GM23338 (cell line): ENCODE measurements around the gene AK9. TPM values are rescaled to one million over a fixed set of nuclear protein-coding genes. Genes with fewer than 3 reads are reported as not detected.

Experiments used
- ATAC-seq: fragments of 200-7000 bp; cut with Tn5 transposase; 3 replicates; pipeline ENCODE4 v1.9.1; 2020
- DNase-seq: peaks from one replicate; pipeline ENCODE4 v3.0.0-alpha.2; 2015; ENCODE audit warnings: low spot score
- H2AFZ ChIP-seq: fragments of 200-600 bp; sonication (generic); 2 replicates; pipeline ENCODE4 v1.8.0; 2016; ENCODE audit warnings: antibody characterized with exemption, mild to moderate bottlenecking, moderate library complexity
- H3F3A ChIP-seq: fragments of 200-600 bp; sonication (generic); replicated peaks from 2 replicates; pipeline ENCODE4 v1.8.0; 2017; ENCODE audit warnings: antibody characterized with exemption, mixed run types, low read depth
- H3K27ac ChIP-seq: fragments of 200-600 bp; sonication (generic); 2 replicates; pipeline ENCODE4 v1.6.1; 2016; ENCODE audit warnings: low read depth
- H3K27me3 ChIP-seq: fragments of 200-600 bp; sonication (generic); 2 replicates; pipeline ENCODE4 v1.8.0; 2016; ENCODE audit warnings: mild to moderate bottlenecking, mixed run types, moderate library complexity; ENCODE audit not compliant: insufficient read depth
- H3K36me3 ChIP-seq: fragments of 200-600 bp; sonication (generic); 2 replicates; pipeline ENCODE4 v1.8.0; 2016; ENCODE audit warnings: mild to moderate bottlenecking; ENCODE audit not compliant: insufficient read depth
- H3K4me1 ChIP-seq: fragments of 200-600 bp; sonication (generic); 2 replicates; pipeline ENCODE4 v1.8.0; 2016; ENCODE audit warnings: mild to moderate bottlenecking, moderate library complexity; ENCODE audit not compliant: insufficient read depth
- H3K4me2 ChIP-seq: fragments of 200-600 bp; sonication (generic); 2 replicates; pipeline ENCODE4 v1.7.1; 2017; ENCODE audit warnings: mixed run types
- H3K4me3 ChIP-seq: fragments of 200-600 bp; sonication (generic); 2 replicates; pipeline ENCODE4 v1.6.1; 2016; ENCODE audit warnings: mixed run types
- H3K79me2 ChIP-seq: fragments of 200-600 bp; sonication (generic); replicated peaks from 2 replicates; pipeline ENCODE4 v1.8.0; 2017; ENCODE audit warnings: mild to moderate bottlenecking; ENCODE audit not compliant: insufficient read depth
- H3K9me2 ChIP-seq: fragments of 200-600 bp; sonication (generic); 2 replicates; pipeline ENCODE4 v1.8.0; 2017; ENCODE audit not compliant: insufficient read depth
- H4K20me1 ChIP-seq: fragments of 200-600 bp; sonication (generic); replicated peaks from 2 replicates; pipeline ENCODE4 v1.8.0; 2017; ENCODE audit warnings: mild to moderate bottlenecking; ENCODE audit not compliant: insufficient read depth
- H3K27ac Mint-ChIP-seq: 2 replicates; pipeline ENCODE4 v1.8.0; 2020; ENCODE audit warnings: inconsistent platforms, mild to moderate bottlenecking, moderate library complexity, mixed read lengths
- H3K27me3 Mint-ChIP-seq: 3 replicates; pipeline ENCODE4 v1.8.0; 2022; ENCODE audit warnings: low read depth, mild to moderate bottlenecking, moderate library complexity, mixed read lengths, inconsistent platforms; ENCODE audit not compliant: insufficient read depth, poor library complexity
- H3K36me3 Mint-ChIP-seq: 3 replicates; pipeline ENCODE4 v1.8.0; 2021; ENCODE audit warnings: low read depth, mild to moderate bottlenecking, inconsistent platforms, moderate library complexity, mixed read lengths
- H3K4me1 Mint-ChIP-seq: 3 replicates; pipeline ENCODE4 v1.8.0; 2020; ENCODE audit warnings: mild to moderate bottlenecking, inconsistent platforms, mixed read lengths
- H3K4me3 Mint-ChIP-seq: 3 replicates; pipeline ENCODE4 v1.8.0; 2021; ENCODE audit warnings: moderate library complexity, mild to moderate bottlenecking, inconsistent platforms, mixed read lengths
- H3K9me3 Mint-ChIP-seq: 3 replicates; pipeline ENCODE4 v1.8.0; 2020; ENCODE audit warnings: moderate library complexity, mild to moderate bottlenecking, inconsistent platforms, mixed read lengths
- CREB1 ChIP-seq: fragments of 250-450 bp; sonication (Bioruptor Pico); IDR thresholded peaks from 2 replicates; pipeline ENCODE4 v1.5.0; 2020; ENCODE audit warnings: low read depth, mild to moderate bottlenecking, moderate library complexity
- EZH2 ChIP-seq: fragments of 200-600 bp; sonication (generic); IDR thresholded peaks from one replicate; pipeline ENCODE4 v1.8.0; 2017; ENCODE audit warnings: antibody characterized with exemption, mild to moderate bottlenecking, low read depth; ENCODE audit not compliant: unreplicated experiment
- EZH2phosphoT487 ChIP-seq: fragments of 200-600 bp; sonication (generic); IDR thresholded peaks from one replicate; pipeline ENCODE4 v1.8.1; 2018; ENCODE audit warnings: antibody characterized with exemption; ENCODE audit not compliant: unreplicated experiment
- JUNB ChIP-seq: IDR thresholded peaks from one replicate; pipeline ENCODE4 v1.6.1; 2016; ENCODE audit warnings: antibody characterized with exemption; ENCODE audit not compliant: unreplicated experiment
- NANOG ChIP-seq: IDR thresholded peaks from 2 replicates; pipeline ENCODE4 v1.6.1; 2016; ENCODE audit warnings: antibody characterized with exemption, borderline replicate concordance
- POLR2AphosphoS5 ChIP-seq: IDR thresholded peaks from 2 replicates; pipeline ENCODE4 v1.6.1; 2016; ENCODE audit warnings: antibody characterized with exemption, low read depth
- STAT1 ChIP-seq: IDR thresholded peaks from one replicate; pipeline ENCODE4 v1.6.1; 2016; ENCODE audit warnings: antibody characterized with exemption; ENCODE audit not compliant: unreplicated experiment
- ZNF114 ChIP-seq: fragments of 250-450 bp; sonication (Bioruptor Pico); IDR thresholded peaks from 2 replicates; pipeline ENCODE4 v1.5.0; 2020; ENCODE audit warnings: mild to moderate bottlenecking, moderate library complexity
- ZNF331 ChIP-seq: fragments of 250-450 bp; sonication (Bioruptor Pico); IDR thresholded peaks from 2 replicates; pipeline ENCODE4 v1.5.0; 2020; ENCODE audit warnings: low read depth, mild to moderate bottlenecking, moderate library complexity
- polyA plus RNA-seq: library from polyadenylated mRNA; unstranded; fragments of >200 nt; fragmentation: Nextera tagmentation; extraction: Ambion mirVana; gene quantifications from 2 replicates; pipeline ENCODE4 v1.2.1, GENCODE V29; 2016
- total RNA-seq: library from RNA; depleted of rRNA; stranded (reverse); fragments of >200 nt; shearing (Covaris generic); gene quantifications from 2 replicates; pipeline ENCODE4 v1.2.3, GENCODE V29; 2014
- TF ChIP-seq, protein P1 (sequence below): fragments of 250-450 bp; sonication (Bioruptor Pico); IDR thresholded peaks from 2 replicates; pipeline ENCODE4 v1.5.0; 2020; ENCODE audit warnings: mild to moderate bottlenecking, moderate library complexity
- TF ChIP-seq, protein P2 (sequence below): IDR thresholded peaks from one replicate; pipeline ENCODE4 v1.6.1; 2018; ENCODE audit warnings: antibody characterized with exemption; ENCODE audit not compliant: unreplicated experiment
- TF ChIP-seq, protein P3 (sequence below), 2 experiments: fragments of 200-600 bp in 1 of 2; sonication (generic) in 1 of 2; conservative IDR thresholded peaks; 2 replicates each; pipeline versions ENCODE4 v1.5.1 to v1.6.1; 2016 to 2017; ENCODE audit warnings: antibody characterized with exemption in 2 of 2, low read depth in 2 of 2, mild to moderate bottlenecking in 2 of 2, moderate library complexity in 1 of 2
- TF ChIP-seq, protein P4 (sequence below): IDR thresholded peaks from 2 replicates; pipeline ENCODE4 v1.6.1; 2016; ENCODE audit warnings: antibody characterized with exemption

Gene AK9
- total and polyA plus RNA-seq, 2 experiments from 2014 or later: 2.0 to 6.4 TPM

DNA sequence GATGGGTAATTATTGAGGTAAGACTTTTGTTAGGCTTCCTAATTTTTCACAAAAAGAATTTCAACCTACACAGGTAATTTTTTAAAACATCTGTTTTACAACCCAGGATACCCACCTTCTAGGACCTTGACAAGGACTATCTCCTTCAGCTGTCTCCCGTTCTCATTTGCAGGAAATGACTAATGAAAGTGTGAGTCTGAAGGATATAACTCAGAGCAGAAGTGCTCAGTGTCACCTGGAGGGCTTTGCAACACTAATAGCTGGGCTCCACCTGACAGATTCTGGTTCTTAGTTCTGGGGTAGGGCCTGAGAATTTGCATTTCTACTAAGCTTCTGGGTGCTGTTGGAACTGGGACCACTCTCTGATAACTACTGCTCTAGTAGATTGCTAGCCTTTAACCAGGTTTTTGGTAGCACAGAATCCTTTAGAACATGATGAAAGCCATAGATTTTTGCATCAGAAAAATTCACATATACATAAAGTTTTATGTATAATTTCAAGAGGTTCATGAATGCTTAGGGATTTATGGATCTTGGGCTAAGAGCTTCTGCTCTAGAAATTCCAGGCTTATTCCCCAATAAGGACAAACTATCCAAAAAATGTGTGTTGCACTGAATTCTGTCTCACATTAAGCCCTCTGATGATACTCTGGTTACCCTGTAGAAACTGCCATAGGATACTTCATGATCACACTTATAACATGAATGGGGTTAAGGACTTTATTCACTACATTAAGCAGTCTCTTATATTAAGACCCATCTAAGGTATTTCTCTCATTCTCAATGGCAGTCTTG lies 30.3 kb downstream of the AK9 start:
- Histone ChIP-seq H3K4me3 (no peak overlapping the region), H3K4me1 (no peaks in the 10 kb centered on the region), H3F3A (no peaks in the 10 kb centered on the region), H3K4me2 (no peak overlapping the region), H4K20me1 (no peaks in the 10 kb centered on the region), H2AFZ (no peak overlapping the region), H3K27ac (no peak overlapping the region), H3K36me3 (no peaks in the 10 kb centered on the region), H3K27me3 (no peaks in the 10 kb centered on the region), H3K9me2 (peaks cover 3% of the 10 kb centered on the region; the same call in 1 of the 2 replicates), H3K79me2 (no peaks in the 10 kb centered on the region)
- no peaks in the 10 kb centered on the region for H3K9me3 Mint-ChIP-seq
- H3K36me3 Mint-ChIP-seq: no peaks in the 10 kb centered on the region
- no peak for DNase-seq
- H3K27ac Mint-ChIP-seq: no peak overlapping the region
- no peak for ATAC-seq
- no peaks in the 10 kb centered on the region for H3K27me3 Mint-ChIP-seq
- H3K4me1 Mint-ChIP-seq: no peaks in the 10 kb centered on the region
- no peak overlapping the region for H3K4me3 Mint-ChIP-seq
- no peak for TF ChIP-seq STAT1
- no peak for TF ChIP-seq POLR2AphosphoS5
- TF ChIP-seq JUNB: no peak
- TF ChIP-seq NANOG: no peak
- TF ChIP-seq, protein P1, sequence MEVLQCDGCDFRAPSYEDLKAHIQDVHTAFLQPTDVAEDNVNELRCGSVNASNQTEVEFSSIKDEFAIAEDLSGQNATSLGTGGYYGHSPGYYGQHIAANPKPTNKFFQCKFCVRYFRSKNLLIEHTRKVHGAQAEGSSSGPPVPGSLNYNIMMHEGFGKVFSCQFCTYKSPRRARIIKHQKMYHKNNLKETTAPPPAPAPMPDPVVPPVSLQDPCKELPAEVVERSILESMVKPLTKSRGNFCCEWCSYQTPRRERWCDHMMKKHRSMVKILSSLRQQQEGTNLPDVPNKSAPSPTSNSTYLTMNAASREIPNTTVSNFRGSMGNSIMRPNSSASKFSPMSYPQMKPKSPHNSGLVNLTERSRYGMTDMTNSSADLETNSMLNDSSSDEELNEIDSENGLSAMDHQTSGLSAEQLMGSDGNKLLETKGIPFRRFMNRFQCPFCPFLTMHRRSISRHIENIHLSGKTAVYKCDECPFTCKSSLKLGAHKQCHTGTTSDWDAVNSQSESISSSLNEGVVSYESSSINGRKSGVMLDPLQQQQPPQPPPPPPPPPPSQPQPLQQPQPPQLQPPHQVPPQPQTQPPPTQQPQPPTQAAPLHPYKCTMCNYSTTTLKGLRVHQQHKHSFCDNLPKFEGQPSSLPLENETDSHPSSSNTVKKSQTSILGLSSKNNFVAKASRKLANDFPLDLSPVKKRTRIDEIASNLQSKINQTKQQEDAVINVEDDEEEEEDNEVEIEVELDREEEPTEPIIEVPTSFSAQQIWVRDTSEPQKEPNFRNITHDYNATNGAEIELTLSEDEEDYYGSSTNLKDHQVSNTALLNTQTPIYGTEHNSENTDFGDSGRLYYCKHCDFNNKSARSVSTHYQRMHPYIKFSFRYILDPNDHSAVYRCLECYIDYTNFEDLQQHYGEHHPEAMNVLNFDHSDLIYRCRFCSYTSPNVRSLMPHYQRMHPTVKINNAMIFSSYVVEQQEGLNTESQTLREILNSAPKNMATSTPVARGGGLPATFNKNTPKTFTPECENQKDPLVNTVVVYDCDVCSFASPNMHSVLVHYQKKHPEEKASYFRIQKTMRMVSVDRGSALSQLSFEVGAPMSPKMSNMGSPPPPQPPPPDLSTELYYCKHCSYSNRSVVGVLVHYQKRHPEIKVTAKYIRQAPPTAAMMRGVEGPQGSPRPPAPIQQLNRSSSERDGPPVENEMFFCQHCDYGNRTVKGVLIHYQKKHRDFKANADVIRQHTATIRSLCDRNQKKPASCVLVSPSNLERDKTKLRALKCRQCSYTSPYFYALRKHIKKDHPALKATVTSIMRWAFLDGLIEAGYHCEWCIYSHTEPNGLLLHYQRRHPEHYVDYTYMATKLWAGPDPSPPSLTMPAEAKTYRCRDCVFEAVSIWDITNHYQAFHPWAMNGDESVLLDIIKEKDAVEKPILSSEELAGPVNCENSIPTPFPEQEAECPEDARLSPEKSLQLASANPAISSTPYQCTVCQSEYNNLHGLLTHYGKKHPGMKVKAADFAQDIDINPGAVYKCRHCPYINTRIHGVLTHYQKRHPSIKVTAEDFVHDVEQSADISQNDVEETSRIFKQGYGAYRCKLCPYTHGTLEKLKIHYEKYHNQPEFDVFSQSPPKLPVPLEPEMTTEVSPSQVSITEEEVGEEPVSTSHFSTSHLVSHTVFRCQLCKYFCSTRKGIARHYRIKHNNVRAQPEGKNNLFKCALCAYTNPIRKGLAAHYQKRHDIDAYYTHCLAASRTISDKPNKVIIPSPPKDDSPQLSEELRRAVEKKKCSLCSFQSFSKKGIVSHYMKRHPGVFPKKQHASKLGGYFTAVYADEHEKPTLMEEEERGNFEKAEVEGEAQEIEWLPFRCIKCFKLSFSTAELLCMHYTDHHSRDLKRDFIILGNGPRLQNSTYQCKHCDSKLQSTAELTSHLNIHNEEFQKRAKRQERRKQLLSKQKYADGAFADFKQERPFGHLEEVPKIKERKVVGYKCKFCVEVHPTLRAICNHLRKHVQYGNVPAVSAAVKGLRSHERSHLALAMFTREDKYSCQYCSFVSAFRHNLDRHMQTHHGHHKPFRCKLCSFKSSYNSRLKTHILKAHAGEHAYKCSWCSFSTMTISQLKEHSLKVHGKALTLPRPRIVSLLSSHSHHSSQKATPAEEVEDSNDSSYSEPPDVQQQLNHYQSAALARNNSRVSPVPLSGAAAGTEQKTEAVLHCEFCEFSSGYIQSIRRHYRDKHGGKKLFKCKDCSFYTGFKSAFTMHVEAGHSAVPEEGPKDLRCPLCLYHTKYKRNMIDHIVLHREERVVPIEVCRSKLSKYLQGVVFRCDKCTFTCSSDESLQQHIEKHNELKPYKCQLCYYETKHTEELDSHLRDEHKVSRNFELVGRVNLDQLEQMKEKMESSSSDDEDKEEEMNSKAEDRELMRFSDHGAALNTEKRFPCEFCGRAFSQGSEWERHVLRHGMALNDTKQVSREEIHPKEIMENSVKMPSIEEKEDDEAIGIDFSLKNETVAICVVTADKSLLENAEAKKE (CRISPR knock-in tag): no peak
- TF ChIP-seq CREB1 (CRISPR knock-in tag): no peak
- no peak for TF ChIP-seq EZH2phosphoT487
- TF ChIP-seq, protein P2, sequence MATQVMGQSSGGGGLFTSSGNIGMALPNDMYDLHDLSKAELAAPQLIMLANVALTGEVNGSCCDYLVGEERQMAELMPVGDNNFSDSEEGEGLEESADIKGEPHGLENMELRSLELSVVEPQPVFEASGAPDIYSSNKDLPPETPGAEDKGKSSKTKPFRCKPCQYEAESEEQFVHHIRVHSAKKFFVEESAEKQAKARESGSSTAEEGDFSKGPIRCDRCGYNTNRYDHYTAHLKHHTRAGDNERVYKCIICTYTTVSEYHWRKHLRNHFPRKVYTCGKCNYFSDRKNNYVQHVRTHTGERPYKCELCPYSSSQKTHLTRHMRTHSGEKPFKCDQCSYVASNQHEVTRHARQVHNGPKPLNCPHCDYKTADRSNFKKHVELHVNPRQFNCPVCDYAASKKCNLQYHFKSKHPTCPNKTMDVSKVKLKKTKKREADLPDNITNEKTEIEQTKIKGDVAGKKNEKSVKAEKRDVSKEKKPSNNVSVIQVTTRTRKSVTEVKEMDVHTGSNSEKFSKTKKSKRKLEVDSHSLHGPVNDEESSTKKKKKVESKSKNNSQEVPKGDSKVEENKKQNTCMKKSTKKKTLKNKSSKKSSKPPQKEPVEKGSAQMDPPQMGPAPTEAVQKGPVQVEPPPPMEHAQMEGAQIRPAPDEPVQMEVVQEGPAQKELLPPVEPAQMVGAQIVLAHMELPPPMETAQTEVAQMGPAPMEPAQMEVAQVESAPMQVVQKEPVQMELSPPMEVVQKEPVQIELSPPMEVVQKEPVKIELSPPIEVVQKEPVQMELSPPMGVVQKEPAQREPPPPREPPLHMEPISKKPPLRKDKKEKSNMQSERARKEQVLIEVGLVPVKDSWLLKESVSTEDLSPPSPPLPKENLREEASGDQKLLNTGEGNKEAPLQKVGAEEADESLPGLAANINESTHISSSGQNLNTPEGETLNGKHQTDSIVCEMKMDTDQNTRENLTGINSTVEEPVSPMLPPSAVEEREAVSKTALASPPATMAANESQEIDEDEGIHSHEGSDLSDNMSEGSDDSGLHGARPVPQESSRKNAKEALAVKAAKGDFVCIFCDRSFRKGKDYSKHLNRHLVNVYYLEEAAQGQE: no peak
- TF ChIP-seq EZH2: no peak
- TF ChIP-seq, protein P3, sequence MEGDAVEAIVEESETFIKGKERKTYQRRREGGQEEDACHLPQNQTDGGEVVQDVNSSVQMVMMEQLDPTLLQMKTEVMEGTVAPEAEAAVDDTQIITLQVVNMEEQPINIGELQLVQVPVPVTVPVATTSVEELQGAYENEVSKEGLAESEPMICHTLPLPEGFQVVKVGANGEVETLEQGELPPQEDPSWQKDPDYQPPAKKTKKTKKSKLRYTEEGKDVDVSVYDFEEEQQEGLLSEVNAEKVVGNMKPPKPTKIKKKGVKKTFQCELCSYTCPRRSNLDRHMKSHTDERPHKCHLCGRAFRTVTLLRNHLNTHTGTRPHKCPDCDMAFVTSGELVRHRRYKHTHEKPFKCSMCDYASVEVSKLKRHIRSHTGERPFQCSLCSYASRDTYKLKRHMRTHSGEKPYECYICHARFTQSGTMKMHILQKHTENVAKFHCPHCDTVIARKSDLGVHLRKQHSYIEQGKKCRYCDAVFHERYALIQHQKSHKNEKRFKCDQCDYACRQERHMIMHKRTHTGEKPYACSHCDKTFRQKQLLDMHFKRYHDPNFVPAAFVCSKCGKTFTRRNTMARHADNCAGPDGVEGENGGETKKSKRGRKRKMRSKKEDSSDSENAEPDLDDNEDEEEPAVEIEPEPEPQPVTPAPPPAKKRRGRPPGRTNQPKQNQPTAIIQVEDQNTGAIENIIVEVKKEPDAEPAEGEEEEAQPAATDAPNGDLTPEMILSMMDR (conservative IDR thresholded peaks at IDR 0.05; ENCODE audit: low read depth in 2 of 2): no peak
- no peak for TF ChIP-seq ZNF331 (CRISPR knock-in tag)
- TF ChIP-seq, protein P4, sequence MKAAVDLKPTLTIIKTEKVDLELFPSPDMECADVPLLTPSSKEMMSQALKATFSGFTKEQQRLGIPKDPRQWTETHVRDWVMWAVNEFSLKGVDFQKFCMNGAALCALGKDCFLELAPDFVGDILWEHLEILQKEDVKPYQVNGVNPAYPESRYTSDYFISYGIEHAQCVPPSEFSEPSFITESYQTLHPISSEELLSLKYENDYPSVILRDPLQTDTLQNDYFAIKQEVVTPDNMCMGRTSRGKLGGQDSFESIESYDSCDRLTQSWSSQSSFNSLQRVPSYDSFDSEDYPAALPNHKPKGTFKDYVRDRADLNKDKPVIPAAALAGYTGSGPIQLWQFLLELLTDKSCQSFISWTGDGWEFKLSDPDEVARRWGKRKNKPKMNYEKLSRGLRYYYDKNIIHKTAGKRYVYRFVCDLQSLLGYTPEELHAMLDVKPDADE: no peak
- no peak for TF ChIP-seq ZNF114 (CRISPR knock-in tag)
